ENCODE data around the gene ZNF625. TPM values are rescaled to one million over a fixed set of nuclear protein-coding genes. Genes with fewer than 3 reads are reported as not detected.

ZNF625 gene
- total RNA-seq (2022; extraction: Qiagen RNA extraction; ENCODE audit: low read depth), result not detected in 5 replicates

GRCh38 chr19:12156223-12157058 is at the start of gene ZNF625:
ZNF625 (minus strand) TSS chr19:12156734; CDS start chr19:12156558, 176 bp downstream.

GRCh38 chr19:12162882-12163806 is 6.6 kb upstream of the ZNF625 start, which contains the start of gene ZNF136:
ZNF136 (plus strand) TSS chr19:12163096; CDS start chr19:12163204, 108 bp downstream.

GRCh38 chr19:12139885-12140544 is 16.5 kb downstream of the ZNF625 start, which contains the start of gene ZNF20:
ZNF20 (minus strand) TSS chr19:12140350; CDS start chr19:12140182, 168 bp downstream.

Other genes with a start within 250 kb of the ZNF625 start
- gene ZNF700, start 231.6 kb downstream of the ZNF625 start, total RNA-seq (2022; extraction: Qiagen RNA extraction; ENCODE audit: low read depth), result 0.19 to 0.35 TPM (median 0.30 TPM) in 5 replicates
- gene ZNF763, start 191.7 kb downstream of the ZNF625 start, total RNA-seq (2022; extraction: Qiagen RNA extraction; ENCODE audit: low read depth), result not detected in 5 replicates
- not detected in 5 replicates for gene ZNF433, start 121.1 kb downstream of the ZNF625 start, total RNA-seq (2022; extraction: Qiagen RNA extraction; ENCODE audit: low read depth)
- not detected in 5 replicates for gene ZNF878, start 103.8 kb downstream of the ZNF625 start, total RNA-seq (2022; extraction: Qiagen RNA extraction; ENCODE audit: low read depth)
- not detected in 5 replicates for gene ZNF844, start 92.0 kb downstream of the ZNF625 start, total RNA-seq (2022; extraction: Qiagen RNA extraction; ENCODE audit: low read depth)
- 0.11 to 0.44 TPM (median 0.25 TPM) in 4 of 5 replicates, not detected in the other for gene ZNF20, start 16.4 kb downstream of the ZNF625 start, total RNA-seq (2022; extraction: Qiagen RNA extraction; ENCODE audit: low read depth)
- gene ZNF136, start 6.4 kb upstream of the ZNF625 start, total RNA-seq (2022; extraction: Qiagen RNA extraction; ENCODE audit: low read depth), result 1.2 to 2.1 TPM (median 1.7 TPM) in 5 replicates
- 0.68 to 1.3 TPM (median 0.85 TPM) in 5 replicates for gene ZNF44, start 138.1 kb upstream of the ZNF625 start, total RNA-seq (2022; extraction: Qiagen RNA extraction; ENCODE audit: low read depth)
- gene ZNF563, start 176.9 kb upstream of the ZNF625 start, total RNA-seq (2022; extraction: Qiagen RNA extraction; ENCODE audit: low read depth), result not detected in 5 replicates
- not detected in 5 replicates for gene ZNF442, start 208.9 kb upstream of the ZNF625 start, total RNA-seq (2022; extraction: Qiagen RNA extraction; ENCODE audit: low read depth)
- 1.3 to 2.2 TPM (median 1.6 TPM) in 5 replicates for gene ZNF799, start 244.5 kb upstream of the ZNF625 start, total RNA-seq (2022; extraction: Qiagen RNA extraction; ENCODE audit: low read depth)